HPDE6-E6E7 (cell line): ENCODE data around the gene ENOX1.

Experiments used
- DNase-seq: peaks from one replicate; pipeline ENCODE4 v3.0.0; 2011; ENCODE audit warnings: missing footprints; ENCODE audit errors: extremely low spot score

Gene ENOX1

DNA sequence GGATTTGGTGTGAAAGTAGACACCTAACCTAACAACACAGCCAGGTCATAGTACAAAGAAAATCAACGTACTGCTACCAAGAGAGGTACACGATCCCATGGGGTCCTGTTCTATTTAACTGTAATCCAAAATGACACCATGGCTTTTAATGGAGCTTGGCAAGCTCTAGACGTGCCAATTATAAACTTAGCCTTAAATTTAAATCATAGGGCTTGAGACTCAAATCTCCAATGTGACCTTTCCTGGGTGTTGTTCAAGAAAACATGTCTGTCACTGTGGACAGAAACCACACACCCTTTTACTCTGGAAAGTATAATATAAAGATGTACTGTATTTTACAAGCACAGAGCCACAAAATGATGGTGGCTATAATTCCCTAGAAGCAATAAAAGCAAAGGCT lies 299.3 kb downstream of the ENOX1 start:
- no peak for DNase-seq

DNA sequence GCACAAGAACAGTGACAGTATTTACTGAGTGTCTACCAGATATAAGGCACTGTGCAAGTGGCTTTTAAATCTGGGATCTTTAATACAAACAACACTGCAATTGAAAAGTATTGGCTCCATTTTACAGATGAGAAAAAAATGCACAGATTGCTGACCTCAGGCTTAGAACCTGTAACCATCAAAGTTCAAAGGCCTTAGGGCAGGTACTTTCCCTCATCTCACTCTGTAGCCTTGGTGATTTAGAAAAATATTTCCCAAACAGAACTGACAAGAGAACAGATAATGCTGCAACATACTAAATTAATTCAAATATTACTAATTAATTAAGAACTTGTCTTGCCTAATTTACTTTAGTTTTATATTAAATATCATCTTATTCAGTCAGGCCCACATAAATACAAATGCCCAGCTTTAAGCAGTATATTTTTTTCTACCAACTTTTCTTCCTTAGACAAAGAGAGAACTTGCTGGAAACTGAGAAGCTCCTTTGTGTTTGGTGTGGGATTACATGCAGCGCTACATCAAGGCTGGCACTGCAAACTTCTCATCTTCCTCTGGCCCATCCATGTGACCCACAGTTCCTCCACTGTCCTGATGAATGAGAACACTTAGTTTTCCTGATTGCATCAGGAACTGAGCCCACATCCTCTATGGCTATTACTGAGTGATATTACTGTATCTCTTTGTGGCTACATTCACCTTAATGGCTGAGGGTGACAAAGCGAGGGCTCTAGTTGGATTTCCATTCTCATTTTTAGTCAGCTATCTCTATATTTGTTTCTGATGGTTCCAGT lies 302.1 kb downstream of the ENOX1 start:
- DNase-seq: no peak

- no peak for DNase-seq
Measured at GRCh38 chr13:43483930-43484329, 302.8 kb downstream of the ENOX1 start.

DNA sequence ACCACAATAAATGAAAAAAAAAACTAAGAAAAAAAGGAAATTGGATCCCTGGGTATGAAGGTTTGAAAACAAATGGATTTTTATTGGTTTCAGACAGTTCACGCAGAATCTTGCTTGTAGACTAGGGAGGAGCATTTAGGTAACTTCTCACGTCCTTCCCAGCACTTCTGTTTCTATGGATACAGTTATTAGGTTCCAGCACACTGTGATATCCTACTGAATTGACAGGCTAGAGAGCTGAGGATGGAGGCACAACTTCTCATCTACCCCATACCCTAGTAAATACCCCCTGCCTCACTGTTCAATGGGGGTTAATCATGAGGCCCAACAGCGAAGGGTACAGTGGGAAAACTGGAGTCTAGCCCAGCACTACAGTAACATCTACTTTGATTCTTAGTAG lies 304.1 kb downstream of the ENOX1 start:
- DNase-seq: no peak

GRCh38 chr13:43482026-43482425 lies 304.7 kb downstream of the ENOX1 start:
- DNase-seq: no peak

- DNase-seq: no peak
Measured at GRCh38 chr13:43478902-43479301, 307.9 kb downstream of the ENOX1 start.

DNA sequence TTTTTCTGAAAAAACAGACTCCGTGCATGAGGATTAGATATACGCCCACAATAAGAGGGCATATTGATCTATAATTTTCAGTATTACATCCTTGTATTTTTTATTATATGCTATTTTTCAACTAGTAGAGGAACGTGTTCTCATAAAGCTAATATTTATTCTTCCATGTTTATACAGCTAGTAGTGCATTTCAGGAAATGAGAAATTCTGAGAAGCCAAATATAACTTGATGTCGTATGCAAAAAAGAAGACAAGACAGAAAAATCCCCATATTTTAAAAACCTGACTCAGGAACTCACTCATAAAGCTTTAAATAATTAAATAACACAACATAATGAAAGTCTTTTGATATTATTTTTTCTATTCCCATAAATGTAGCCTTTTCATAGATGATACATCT lies 308.6 kb downstream of the ENOX1 start:
- DNase-seq: no peak

GRCh38 chr13:43475140-43475539 lies 311.6 kb downstream of the ENOX1 start:
- no peak for DNase-seq

- DNase-seq: no peak
Measured at GRCh38 chr13:43473437-43473836, 313.3 kb downstream of the ENOX1 start.

DNA sequence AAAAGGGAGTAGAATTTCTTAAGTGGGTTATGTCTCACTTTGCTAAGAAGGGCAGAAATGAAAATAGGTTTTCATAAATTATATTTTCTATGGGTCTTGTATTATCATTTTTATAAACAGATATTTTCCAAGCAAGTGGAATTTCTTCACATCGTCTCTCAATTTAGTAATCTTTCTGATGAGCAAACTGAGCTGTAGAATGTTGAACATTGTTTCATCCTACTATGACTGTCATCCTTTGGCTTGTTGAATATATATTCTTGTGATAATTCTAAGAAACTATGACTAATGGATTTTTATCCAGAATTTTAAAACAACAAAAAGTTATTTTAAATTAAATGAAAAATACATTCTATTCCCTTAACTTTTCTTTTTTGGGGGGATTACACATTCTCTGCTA lies 313.8 kb downstream of the ENOX1 start:
- DNase-seq: no peak

DNA sequence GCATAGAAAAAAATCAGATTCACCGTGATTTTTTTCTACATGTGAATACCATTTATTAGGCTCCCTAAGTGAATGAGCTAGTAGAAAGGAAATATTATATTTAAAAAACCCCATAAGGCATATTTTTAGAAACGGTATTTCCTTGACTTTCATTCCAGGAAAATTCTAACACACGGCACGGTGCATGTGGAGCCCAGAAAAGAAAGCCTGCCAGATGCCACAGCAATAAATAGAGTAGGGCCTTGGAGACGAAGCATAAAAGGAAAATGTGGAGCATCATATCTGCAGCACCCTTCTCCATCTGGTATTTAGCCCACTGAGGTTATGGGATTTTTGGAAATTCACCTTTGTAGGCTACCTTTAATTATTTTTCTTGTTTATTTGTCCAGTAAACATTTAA lies 314.4 kb downstream of the ENOX1 start:
- DNase-seq: no peak

GRCh38 chr13:43470610-43471009 lies 316.2 kb downstream of the ENOX1 start:
- DNase-seq: no peak

GRCh38 chr13:43469791-43470190 lies 317.0 kb downstream of the ENOX1 start:
- DNase-seq: no peak

DNA sequence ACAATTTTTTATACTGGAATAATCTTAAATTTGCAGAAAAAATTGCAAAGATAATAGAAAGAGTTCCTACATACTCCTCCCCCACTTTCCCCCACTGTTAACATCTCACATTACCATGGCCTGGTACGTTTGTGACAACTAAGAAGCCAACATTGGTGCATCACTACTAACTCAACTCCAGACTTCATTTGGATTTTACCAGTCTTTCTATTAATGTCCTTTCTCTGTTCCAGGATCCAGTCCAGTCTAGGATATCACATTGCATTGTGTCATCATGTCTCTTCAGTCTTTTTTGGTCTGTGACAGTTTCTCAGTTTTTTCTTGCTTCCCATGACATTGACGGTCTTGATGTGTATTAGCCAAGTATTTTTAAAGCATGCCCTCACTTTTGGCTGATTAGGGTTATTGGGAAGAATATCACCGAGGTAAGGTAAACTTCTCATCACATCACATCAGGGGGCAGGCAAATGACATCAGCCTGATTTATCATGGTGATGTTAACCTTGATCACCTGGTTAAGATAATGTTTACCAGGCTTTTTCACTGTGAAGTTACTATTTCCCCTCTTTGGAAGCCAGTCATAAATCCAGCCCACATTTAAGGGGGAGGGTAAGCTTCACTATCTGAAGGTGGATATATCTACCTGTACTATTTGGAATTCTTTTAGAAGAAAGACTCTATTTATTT lies 322.1 kb downstream of the ENOX1 start:
- DNase-seq: no peak

DNA sequence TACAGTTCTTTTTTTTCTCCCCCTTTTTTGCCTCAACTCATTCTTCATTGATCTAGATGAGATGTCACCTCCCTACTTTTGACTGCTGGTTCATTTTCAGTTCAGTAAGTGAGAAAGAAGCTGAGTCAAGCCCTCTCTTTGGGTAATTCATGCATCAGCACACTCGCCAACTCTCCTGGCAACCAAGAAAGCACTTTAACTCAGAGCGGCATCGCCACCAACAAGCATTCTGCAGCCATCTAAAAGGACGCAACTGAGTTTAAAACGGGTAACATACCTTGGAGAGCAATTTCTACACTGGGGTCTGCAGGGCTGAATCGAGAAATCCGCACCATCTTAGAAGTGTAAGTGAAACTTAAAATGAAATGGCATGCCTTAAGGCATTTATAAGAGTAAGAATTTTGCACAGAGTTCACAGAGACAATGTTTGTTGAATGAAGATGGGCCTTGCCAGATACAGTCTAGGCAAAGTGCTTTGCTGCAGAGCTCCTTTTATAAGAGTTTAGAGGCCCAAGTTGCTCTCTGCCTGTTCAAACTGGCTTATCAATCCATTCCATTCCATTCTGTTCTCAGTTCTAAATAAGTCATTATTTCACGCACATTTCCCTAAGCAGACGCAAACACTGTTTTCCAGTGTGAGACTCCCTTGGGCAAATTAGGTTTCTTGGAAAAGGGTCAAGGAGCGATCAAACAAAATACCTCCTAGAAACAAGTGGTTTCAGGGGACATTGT lies 338.0 kb downstream of the ENOX1 start:
- no peak for DNase-seq

DNA sequence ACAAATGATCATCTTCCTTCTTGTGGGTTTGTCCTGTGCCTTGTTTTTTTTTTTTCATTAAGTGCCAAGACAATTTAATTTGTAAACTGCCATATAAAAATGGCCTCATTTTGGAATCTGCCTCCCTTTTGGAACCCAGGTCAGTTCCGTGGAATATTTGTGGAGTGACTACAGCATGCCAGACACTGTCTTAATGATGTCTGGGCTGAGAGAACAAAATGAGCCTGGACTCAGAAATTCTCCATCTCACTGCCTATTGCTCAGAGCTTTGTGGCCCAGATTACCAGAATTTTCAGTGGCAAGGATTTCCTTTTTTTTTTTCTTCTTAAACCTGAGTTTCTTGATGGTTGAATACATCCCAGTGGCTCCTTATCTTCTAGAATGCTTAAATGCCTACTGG lies 340.6 kb downstream of the ENOX1 start:
- no peak for DNase-seq

DNA sequence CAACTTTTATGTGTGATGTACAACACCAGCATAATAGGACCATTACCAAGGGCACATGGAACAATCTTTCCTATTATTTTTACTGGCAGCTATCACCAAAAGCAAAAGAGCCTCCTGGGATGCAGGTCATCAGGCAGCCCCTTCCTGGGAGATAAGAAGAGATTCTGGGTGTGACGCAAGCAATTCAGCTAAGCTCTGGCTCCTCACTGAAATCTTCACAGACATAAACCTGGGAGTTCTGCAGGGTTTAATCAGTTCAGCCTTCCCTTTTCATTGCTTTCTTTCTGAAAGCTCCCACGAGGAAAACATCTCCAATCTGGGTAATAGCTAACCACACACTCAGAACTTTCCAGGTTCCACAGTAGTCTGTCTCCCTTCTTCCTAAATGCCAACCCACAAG lies 341.1 kb downstream of the ENOX1 start:
- DNase-seq: no peak

DNA sequence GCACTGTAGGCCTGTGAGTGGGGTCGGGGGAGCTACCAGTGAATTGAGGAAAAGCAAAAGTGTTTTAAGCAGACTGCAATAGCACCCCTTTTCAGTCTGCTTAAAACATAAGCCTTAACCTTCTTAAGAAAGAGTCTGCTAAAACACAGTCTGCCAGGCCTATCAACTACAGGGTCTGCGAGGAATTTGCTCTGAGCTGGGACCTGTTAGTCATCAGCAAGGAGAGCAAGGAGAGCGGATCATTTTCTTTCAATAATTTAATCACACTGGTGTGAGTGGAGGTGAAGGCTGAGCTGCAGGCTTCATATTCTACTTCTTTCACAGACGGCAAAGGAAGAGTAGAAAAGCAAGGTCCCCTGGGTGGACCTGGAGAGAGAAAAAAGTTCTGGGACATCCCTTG lies 342.7 kb downstream of the ENOX1 start:
- no peak for DNase-seq

- no peak for DNase-seq
Measured at GRCh38 chr13:43441899-43442499, 344.8 kb downstream of the ENOX1 start.

GRCh38 chr13:43441464-43441863 lies 345.3 kb downstream of the ENOX1 start:
- no peak for DNase-seq

DNA sequence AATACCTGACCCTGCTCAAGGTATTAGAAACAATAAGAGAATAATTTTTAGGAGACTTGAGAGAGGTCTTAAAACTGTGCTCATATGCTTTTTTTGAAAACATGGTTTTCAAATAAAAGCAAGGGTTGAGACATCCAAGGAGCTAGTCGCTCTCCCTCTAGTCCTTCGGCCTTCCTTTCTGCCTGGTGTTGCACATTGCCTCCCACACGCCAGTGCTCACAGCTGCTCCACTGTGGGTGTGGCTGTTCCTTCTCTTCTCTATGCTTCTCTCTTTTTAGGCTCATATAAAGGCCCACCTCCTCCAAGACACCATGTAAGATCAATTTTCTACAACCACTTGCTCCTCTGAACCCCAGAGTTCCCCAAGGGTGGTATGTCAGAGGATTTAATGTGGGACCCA lies 352.6 kb downstream of the ENOX1 start:
- no peak for DNase-seq

DNA sequence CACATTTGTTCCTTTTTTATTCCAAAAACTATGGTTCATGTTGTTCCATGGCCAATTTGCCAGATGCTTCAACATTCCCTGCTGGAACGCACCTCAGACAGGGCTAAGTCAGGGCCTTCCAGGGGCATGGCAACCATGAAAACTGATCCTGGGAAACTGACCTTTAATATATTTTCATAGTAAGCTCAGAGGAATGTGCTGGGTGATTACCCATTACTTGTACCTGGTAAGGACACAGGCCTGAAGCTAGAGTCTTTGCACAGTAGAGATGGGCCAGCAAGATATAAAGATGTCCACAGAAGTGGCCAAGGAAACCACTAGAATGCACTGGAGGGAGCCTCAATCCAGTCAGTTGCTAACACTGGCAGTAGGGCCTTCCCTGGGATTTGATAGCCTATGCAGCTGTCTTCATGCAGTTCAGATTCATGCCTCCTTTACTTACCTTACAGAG lies 353.1 kb downstream of the ENOX1 start:
- DNase-seq: no peak
